ENCODE results near the gene BCR. TPM values are rescaled to one million over a fixed set of nuclear protein-coding genes. Genes with fewer than 3 reads are reported as not detected.
A peak's percentile ranks its signal among the peaks of the same experiment; 100 is the strongest.

BCR gene
- total and polyA plus RNA-seq, 2 donors from 2014 or later: 45.0 to 97.7 TPM

GRCh38 chr22:23180893-23181720 lies 798 bp downstream of the BCR start:
- intact Hi-C loops (cut with DNase I): no loop called here
- Histone ChIP-seq H3K9ac (ENCODE audit: low read length in 3 of 3) (peak overlapping the region in 2 of 3 donors; percentile 3 to 86), H3K27ac (ENCODE audit: low read depth in 2 of 2, low read length in 2 of 2) (peak overlapping the region; percentile 78 to 87), H3K4me1 (ENCODE audit: control insufficient read depth in 2 of 3, insufficient read depth in 2 of 3, low read depth in 1 of 3, low read length in 3 of 3) (peaks cover 0 to 37% (median 31%) of the 10 kb centered on the region in 3 donors), H3K9me3 (ENCODE audit: control insufficient read depth in 2 of 3, insufficient read depth in 1 of 3, low read length in 3 of 3) (no peaks in the 10 kb centered on the region), H3K4me3 (ENCODE audit: low read length in 3 of 3) (peak overlapping the region; percentile 56 to 84 (median 82)), H3K27me3 (ENCODE audit: control insufficient read depth, insufficient read depth, low read length) (no peaks in the 10 kb centered on the region), H3K36me3 (ENCODE audit: control insufficient read depth in 2 of 3, insufficient read depth in 3 of 3, low read length in 3 of 3) (no peaks in the 10 kb centered on the region)
- no peak for TF ChIP-seq CTCF (IDR thresholded peaks at IDR 0.05; ENCODE audit: borderline replicate concordance, extremely low read depth, insufficient read depth)
- FAIRE-seq (no peak), DNase-seq (peak in 2 of 5 donors; percentile 67 to 82)

GRCh38 chr22:23181721-23182308 lies 1.5 kb downstream of the BCR start:
- Histone ChIP-seq H3K27me3 (ENCODE audit: control insufficient read depth, insufficient read depth, low read length) (no peaks in the 10 kb centered on the region), H3K9ac (ENCODE audit: low read length in 3 of 3) (peak overlapping the region; percentile 3 to 86 (median 50)), H3K9me3 (ENCODE audit: control insufficient read depth in 2 of 3, insufficient read depth in 1 of 3, low read length in 3 of 3) (no peaks in the 10 kb centered on the region), H3K4me1 (ENCODE audit: control insufficient read depth in 2 of 3, insufficient read depth in 2 of 3, low read depth in 1 of 3, low read length in 3 of 3) (peaks cover 0 to 39% (median 35%) of the 10 kb centered on the region in 3 donors), H3K27ac (ENCODE audit: low read depth in 2 of 2, low read length in 2 of 2) (peak overlapping the region; percentile 78 to 87), H3K4me3 (ENCODE audit: low read length in 3 of 3) (peak overlapping the region; percentile 72 to 84 (median 82)), H3K36me3 (ENCODE audit: control insufficient read depth in 2 of 3, insufficient read depth in 3 of 3, low read length in 3 of 3) (peaks cover 0 to 4% (median 0%) of the 10 kb centered on the region in 3 donors)
- intact Hi-C loops (cut with DNase I): no loop called here
- TF ChIP-seq CTCF (IDR thresholded peaks at IDR 0.05; ENCODE audit: borderline replicate concordance, extremely low read depth, insufficient read depth): no peak
- FAIRE-seq (no peak), DNase-seq (peak in 1 of 5 donors; percentile 67)

GRCh38 chr22:23182309-23183060 lies 2.2 kb downstream of the BCR start:
- Histone ChIP-seq H3K4me1 (ENCODE audit: control insufficient read depth in 2 of 3, insufficient read depth in 2 of 3, low read depth in 1 of 3, low read length in 3 of 3) (peaks cover 0 to 39% (median 36%) of the 10 kb centered on the region in 3 donors), H3K36me3 (ENCODE audit: control insufficient read depth in 2 of 3, insufficient read depth in 3 of 3, low read length in 3 of 3) (peaks cover 0 to 4% (median 0%) of the 10 kb centered on the region in 3 donors), H3K9ac (ENCODE audit: low read length in 3 of 3) (peak overlapping the region; percentile 50 to 86 (median 70)), H3K27me3 (ENCODE audit: control insufficient read depth, insufficient read depth, low read length) (no peaks in the 10 kb centered on the region), H3K9me3 (ENCODE audit: control insufficient read depth in 2 of 3, insufficient read depth in 1 of 3, low read length in 3 of 3) (no peaks in the 10 kb centered on the region), H3K4me3 (ENCODE audit: low read length in 3 of 3) (peak overlapping the region; percentile 72 to 84 (median 82)), H3K27ac (ENCODE audit: low read depth in 2 of 2, low read length in 2 of 2) (peak overlapping the region; percentile 78 to 87)
- FAIRE-seq (no peak), DNase-seq (peak in 4 of 5 donors; percentile 72 to 86 (median 79))
- intact Hi-C loops (cut with DNase I): no loop called here
- TF ChIP-seq CTCF (IDR thresholded peaks at IDR 0.05; ENCODE audit: borderline replicate concordance, extremely low read depth, insufficient read depth): no peak
